Glomerular visceral epithelial cell (primary cell): ENCODE results near the gene HTR3E.

Experiments used
- DNase-seq: peaks from one replicate; pipeline ENCODE4 v3.0.0-alpha.2; 2016; ENCODE audit errors: extremely low spot score

The HTR3E gene

DNA sequence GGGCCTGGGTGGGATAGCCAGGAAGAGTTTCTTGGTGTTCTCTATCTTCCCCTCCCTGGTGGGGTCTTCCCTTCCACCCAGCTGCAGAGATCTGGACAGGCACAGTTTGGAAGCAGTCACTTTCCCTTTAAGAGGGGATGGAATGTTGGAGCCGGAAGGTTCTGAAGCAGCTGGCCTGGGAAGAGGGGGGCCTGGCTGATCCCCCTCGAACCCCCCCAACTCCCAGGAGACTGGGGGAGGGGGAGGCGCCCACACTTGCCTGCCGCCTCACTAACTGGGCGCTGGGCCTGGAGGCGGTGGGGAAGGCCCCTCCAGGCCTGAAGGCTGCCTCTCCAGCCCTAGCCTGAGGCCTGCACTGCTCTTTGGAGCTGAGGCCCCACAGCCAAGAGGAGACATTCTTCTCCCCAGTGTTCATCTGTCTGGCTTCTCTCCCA lies 59.7 kb downstream of the HTR3E start:
- peak; percentile 31 for DNase-seq
